HFFc6 (cell line): Measurements from ENCODE around the gene MLN. TPM values are rescaled to one million over a fixed set of nuclear protein-coding genes. Genes with fewer than 3 reads are reported as not detected.

Experiments
- DNase-seq: peaks from one replicate; pipeline ENCODE4 v3.0.0-alpha.2; 2018
- H3K27ac Mint-ChIP-seq: 2 replicates; pipeline ENCODE4 v1.8.0; 2020; ENCODE audit warnings: mild to moderate bottlenecking, mixed read lengths
- H3K27me3 Mint-ChIP-seq: 2 replicates; pipeline ENCODE4 v1.8.0; 2021; ENCODE audit warnings: mild to moderate bottlenecking, moderate library complexity, mixed read lengths; ENCODE audit not compliant: insufficient read depth
- H3K36me3 Mint-ChIP-seq: 2 replicates; pipeline ENCODE4 v1.8.0; 2021; ENCODE audit warnings: low read depth, mixed read lengths
- H3K4me1 Mint-ChIP-seq: 2 replicates; pipeline ENCODE4 v1.8.0; 2020; ENCODE audit warnings: low read depth, mixed read lengths
- H3K4me3 Mint-ChIP-seq: 2 replicates; pipeline ENCODE4 v1.8.0; 2020; ENCODE audit warnings: mild to moderate bottlenecking, moderate library complexity, mixed read lengths
- H3K9me3 Mint-ChIP-seq: 2 replicates; pipeline ENCODE4 v1.8.0; 2020; ENCODE audit warnings: mild to moderate bottlenecking, mixed read lengths
- CTCF ChIP-seq: fragments of 200-600 bp; sonication (generic); IDR thresholded peaks from 2 replicates; pipeline ENCODE4 v1.5.0; 2021; ENCODE audit warnings: antibody characterized with exemption, mild to moderate bottlenecking
- total RNA-seq, 6 experiments: library from RNA; stranded (reverse); fragmentation: NEBNext Ultra II Directional; extraction: Animal tissue kit (Norgen Biotek cat#: 25700); gene quantifications; 2 replicates in 1 of 6; 3 replicates in 5 of 6; pipeline ENCODE4 v1.2.3, GENCODE V29; 2021

Gene MLN
- total RNA-seq, 6 experiments from 2014 or later, result not detected

GRCh38 chr6:33802186-33802958, 1.4 kb downstream of the MLN start:
- Mint-ChIP-seq H3K27ac (no peak overlapping the region), H3K4me3 (no peak overlapping the region), H3K4me1 (no peaks in the 10 kb centered on the region), H3K9me3 (no peaks in the 10 kb centered on the region), H3K27me3 (peaks cover 40% of the 10 kb centered on the region), H3K36me3 (no peaks in the 10 kb centered on the region)
- no peak for TF ChIP-seq CTCF
- DNase-seq, result no peak

GRCh38 chr6:33801611-33802010, 2.2 kb downstream of the MLN start:
- Mint-ChIP-seq H3K36me3 (no peaks in the 10 kb centered on the region), H3K4me1 (no peaks in the 10 kb centered on the region), H3K27me3 (peaks cover 35% of the 10 kb centered on the region), H3K9me3 (no peaks in the 10 kb centered on the region), H3K27ac (no peak overlapping the region), H3K4me3 (no peak overlapping the region)
- no peak for TF ChIP-seq CTCF
- DNase-seq, result no peak

- Mint-ChIP-seq H3K36me3 (no peaks in the 10 kb centered on the region), H3K4me1 (no peaks in the 10 kb centered on the region)
- no peak for DNase-seq
Measured at GRCh38 chr6:33800248-33800969, 3.4 kb downstream of the MLN start.

GRCh38 chr6:33799454-33800113, 4.2 kb downstream of the MLN start:
- peaks cover 32% of the 10 kb centered on the region for H3K27me3 Mint-ChIP-seq
- H3K36me3 Mint-ChIP-seq, result no peaks in the 10 kb centered on the region

More at GRCh38 chr6:33800248-33800969, 3.4 kb downstream of the MLN start:
- Mint-ChIP-seq H3K9me3 (no peaks in the 10 kb centered on the region), H3K4me3 (no peak overlapping the region), H3K27me3 (peaks cover 31% of the 10 kb centered on the region), H3K27ac (no peak overlapping the region)
- no peak for TF ChIP-seq CTCF

More at GRCh38 chr6:33799454-33800113, 4.2 kb downstream of the MLN start:
- Mint-ChIP-seq H3K27ac (no peak overlapping the region), H3K9me3 (no peaks in the 10 kb centered on the region), H3K4me1 (peaks cover 6% of the 10 kb centered on the region), H3K4me3 (no peak overlapping the region)
- TF ChIP-seq CTCF, result no peak
- DNase-seq, result no peak
